Endothelial cell of umbilical vein (primary cell): ENCODE results near the gene PIGH. TPM values are rescaled to one million over a fixed set of nuclear protein-coding genes. Genes with fewer than 3 reads are reported as not detected.

Source experiments
- BruUV-seq: library from RNA; stranded (reverse); fragments of 400-500 nt; replicated peaks from 2 replicates; lab custom pipeline; 2021; lab: Mats Ljungman, UMichigan
- CTCF ChIA-PET: fragments of 300-600, 350-600 bp; sonication (Branson Sonifier 250); formaldehyde crosslinking; loops from one replicate; lab custom pipeline; 2021; ENCODE audit warnings: antibody characterized with exemption, inconsistent platforms; lab: Charles Lee
- POLR2A ChIA-PET: fragments of 300-600, 350-600 bp; sonication (Branson Sonifier 250); formaldehyde crosslinking; loops from one replicate; lab custom pipeline; 2021; ENCODE audit warnings: antibody characterized with exemption, inconsistent platforms; lab: Charles Lee
- DNase-seq: peaks from one replicate; pipeline ENCODE4 v3.0.0-alpha.2; 2011; ENCODE audit warnings: low read depth, low spot score
- FAIRE-seq: peaks from 2 replicates; lab custom pipeline; 2011; peaks lifted over from hg19 to GRCh38; lab: Jason Lieb, UNC
- H2AFZ ChIP-seq: 2 replicates; pipeline ENCODE4 v1.6.0; 2012; ENCODE audit warnings: low read depth, low read length, control low read depth, inconsistent platforms
- H3K27ac ChIP-seq: 2 replicates; pipeline ENCODE4 v1.5.1; 2011; ENCODE audit warnings: low read depth, mild to moderate bottlenecking, control low read depth, low read length, moderate library complexity; ENCODE audit not compliant: insufficient read depth
- H3K27me3 ChIP-seq, 2 experiments: 2 replicates each; pipeline versions ENCODE4 v1.6.0 to v1.6.1; 2011; ENCODE audit warnings: low read length in 2 of 2, mixed read lengths in 1 of 2; ENCODE audit not compliant: control insufficient read depth in 2 of 2, insufficient read depth in 2 of 2
- H3K36me3 ChIP-seq, 2 experiments: 2 replicates in 1 of 2; 3 replicates in 1 of 2; pipeline ENCODE4 v1.5.1; 2011; ENCODE audit warnings: low read length in 2 of 2, mild to moderate bottlenecking in 1 of 2, moderate library complexity in 1 of 2; ENCODE audit not compliant: control insufficient read depth in 2 of 2, insufficient read depth in 2 of 2; ENCODE audit errors: extremely low read depth in 1 of 2
- H3K4me1 ChIP-seq: 3 replicates; pipeline ENCODE4 v1.5.1; 2011; ENCODE audit warnings: mild to moderate bottlenecking, low read length; ENCODE audit not compliant: control insufficient read depth, insufficient read depth; ENCODE audit errors: extremely low read depth
- H3K4me2 ChIP-seq: 2 replicates; pipeline ENCODE4 v1.6.1; 2011; ENCODE audit warnings: low read length, control low read depth, mixed read lengths; ENCODE audit not compliant: insufficient read depth
- H3K4me3 ChIP-seq, 3 experiments: fragments of 200-600 bp in 1 of 3; sonication (generic), shearing (Covaris generic) in 1 of 3; replicated peaks in 1 of 3; 2 replicates each; pipeline ENCODE4 v1.5.1; 2011 to 2016; ENCODE audit warnings: control low read depth in 3 of 3, low read length in 3 of 3, mild to moderate bottlenecking in 2 of 3, inconsistent platforms in 1 of 3, low read depth in 1 of 3, moderate library complexity in 1 of 3; ENCODE audit not compliant: insufficient read depth in 1 of 3
- H3K79me2 ChIP-seq: 2 replicates; pipeline ENCODE4 v1.6.0; 2012; ENCODE audit warnings: low read length, inconsistent platforms; ENCODE audit not compliant: control insufficient read depth, insufficient read depth
- H3K9ac ChIP-seq: replicated peaks from 2 replicates; pipeline ENCODE3; 2011; ENCODE audit warnings: low read length, control low read depth; ENCODE audit not compliant: insufficient read depth; ENCODE audit errors: extremely low read depth
- H3K9me1 ChIP-seq: replicated peaks from 3 replicates; pipeline ENCODE4 v1.6.0; 2011; ENCODE audit warnings: mild to moderate bottlenecking, low read length; ENCODE audit not compliant: control insufficient read depth, insufficient read depth; ENCODE audit errors: extremely low read depth
- H3K9me3 ChIP-seq: replicated peaks from 2 replicates; pipeline ENCODE4 v1.5.1; 2012; ENCODE audit warnings: low read length, inconsistent platforms; ENCODE audit not compliant: control insufficient read depth, insufficient read depth
- H4K20me1 ChIP-seq: replicated peaks from 2 replicates; pipeline ENCODE3; 2011; ENCODE audit warnings: mild to moderate bottlenecking, low read length; ENCODE audit not compliant: control insufficient read depth, insufficient read depth; ENCODE audit errors: extremely low read depth
- CTCF ChIP-seq, 2 donors: IDR thresholded peaks; 1 replicate in 1 of 2; 2 replicates in 1 of 2; pipeline ENCODE4 v1.5.1; 2011; ENCODE audit warnings: low read length in 2 of 2, mild to moderate bottlenecking in 2 of 2, moderate library complexity in 2 of 2, control low read depth in 1 of 2, inconsistent platforms in 1 of 2, low read depth in 1 of 2; ENCODE audit not compliant: insufficient read depth in 1 of 2; ENCODE audit errors: extremely low read depth in 1 of 2
- EZH2 ChIP-seq: IDR thresholded peaks from 2 replicates; pipeline ENCODE4 v1.6.1; 2012; ENCODE audit warnings: borderline replicate concordance, low read depth, mild to moderate bottlenecking, moderate library complexity, low read length, inconsistent platforms; ENCODE audit not compliant: severe bottlenecking
- FOS ChIP-seq: IDR thresholded peaks from 2 replicates; pipeline ENCODE4 v1.6.1; 2011; ENCODE audit warnings: mild to moderate bottlenecking, low read length, moderate library complexity, borderline replicate concordance; ENCODE audit not compliant: insufficient read depth
- GATA2 ChIP-seq: IDR thresholded peaks from 2 replicates; pipeline ENCODE4 v1.7.0; 2011; ENCODE audit warnings: low read depth, mild to moderate bottlenecking, moderate library complexity, mixed read lengths, low read length; ENCODE audit not compliant: insufficient read length, insufficient read depth
- JUN ChIP-seq: IDR thresholded peaks from 2 replicates; pipeline ENCODE4 v1.6.1; 2011; ENCODE audit warnings: borderline replicate concordance, low read depth; ENCODE audit not compliant: insufficient read length, insufficient read depth
- MAX ChIP-seq: IDR thresholded peaks from 2 replicates; pipeline ENCODE4 v1.6.1; 2011; ENCODE audit not compliant: insufficient read depth, insufficient read length
- MYC ChIP-seq: IDR thresholded peaks from one replicate; pipeline ENCODE4 v1.6.1; 2011; ENCODE audit warnings: mild to moderate bottlenecking, low read depth, low read length
- POLR2A ChIP-seq: IDR thresholded peaks from 2 replicates; pipeline ENCODE4 v1.6.1; 2012; ENCODE audit warnings: low read depth, mild to moderate bottlenecking, control low read depth, low read length
- POLR2AphosphoS5 ChIP-seq: IDR thresholded peaks from 2 replicates; pipeline ENCODE4 v1.6.1; 2012; ENCODE audit warnings: low read depth, mild to moderate bottlenecking, control low read depth, low read length, moderate library complexity; ENCODE audit not compliant: insufficient read depth
- dilution Hi-C: fragments of 300-500 bp; cut with MboI; formaldehyde crosslinking; loops from one replicate; pipeline ENCODE4 v1.15.0; 2019; ENCODE audit warnings: low sequenced_read_pairs; ENCODE audit not compliant: extremely low pct_ligation_motif_present
- intact Hi-C: fragments of 100-400 bp; cut with micrococcal nuclease; formaldehyde crosslinking; loops from one replicate; pipeline ENCODE4 v1.10.0; 2022
- polyA plus RNA-seq, 4 experiments: library from polyadenylated mRNA; depleted of rRNA in 3 of 4; stranded (reverse) in 3 of 4; unstranded in 1 of 4; fragments of >200 nt; gene quantifications; 2 replicates each; pipeline versions ENCODE4 v1.2.1 to v1.2.3, GENCODE V29; 2011 to 2012; ENCODE audit warnings: missing spikeins in 1 of 4
- total RNA-seq: library from RNA; stranded (reverse); gene quantifications from 2 replicates; pipeline ENCODE4 v1.2.3, GENCODE V29; 2021

The PIGH gene
- total and polyA plus RNA-seq, 2 donors (not counting 3 experiments of a cell fraction or from before 2014, with no cell fraction given) = 12.3 to 18.0 TPM

GRCh38 chr14:67579040-67579439 lies 21.0 kb downstream of the PIGH start:
- CTCF ChIA-PET = interaction anchor here (1.3 to 13.7 kb wide), 6 partner anchors 8 to 152 kb away, joined by 3 to 394 read pairs (median 40); partner anchors contain the start of genes PIGH and RDH12

More at GRCh38 chr14:67579040-67579439, 21.0 kb downstream of the PIGH start:
- no peak overlapping the region for H3K4me3 ChIP-seq
- H2AFZ ChIP-seq = no peak overlapping the region
- no peaks in the 10 kb centered on the region for H3K36me3 ChIP-seq
- POLR2A ChIA-PET = no interaction called here
- H3K9me1 ChIP-seq = no peaks in the 10 kb centered on the region
- peaks cover 0 to 3% of the 10 kb centered on the region in 2 experiments for H3K27me3 ChIP-seq
- no peak overlapping the region for H3K4me2 ChIP-seq
- no peaks in the 10 kb centered on the region for H3K9me3 ChIP-seq
- no TSS peak for BruUV-seq
- H3K4me1 ChIP-seq = no peaks in the 10 kb centered on the region
- H4K20me1 ChIP-seq = no peaks in the 10 kb centered on the region
- dilution Hi-C loops (no loop called here), intact Hi-C loops (no loop called here)
- no peak for TF ChIP-seq POLR2AphosphoS5
- TF ChIP-seq POLR2A = no peak
- no peak for TF ChIP-seq MYC
- TF ChIP-seq CTCF (IDR thresholded peaks at IDR 0.05; ENCODE audit: extremely low read depth in 1 of 2, insufficient read depth in 1 of 2, low read depth in 1 of 2, low read length in 2 of 2) = no peak
- TF ChIP-seq MAX = no peak
- no peak for TF ChIP-seq GATA2
- no peak for TF ChIP-seq EZH2
- TF ChIP-seq FOS = no peak
- TF ChIP-seq JUN = no peak
- H3K9ac ChIP-seq = no peak overlapping the region
- H3K79me2 ChIP-seq = no peaks in the 10 kb centered on the region
- no peak for DNase-seq
- no peak overlapping the region for H3K27ac ChIP-seq
- no peak for FAIRE-seq
